HG02981 (cell line): ENCODE results near the gene HOXC10.

Experiments used
- ATAC-seq: cut with Tn5 transposase; IDR thresholded peaks from one replicate; pipeline ENCODE4 v1.9.1; 2021; ENCODE audit warnings: mild to moderate bottlenecking, moderate library complexity; ENCODE audit not compliant: unreplicated experiment

HOXC10 gene

GRCh38 chr12:54039417-54040147 is 54.6 kb downstream of the HOXC10 start:
- no peak for ATAC-seq
